IPS-NIHi11 (cell line): ENCODE results near the gene OR6Q1.
"Not testable (repeated sequence)": the region's sequence is repeated elsewhere in the genome, so short reads cannot be mapped to it uniquely, and the experiment has no call there.

Experiments
- DNase-seq: peaks from one replicate; pipeline ENCODE4 v3.0.0; 2012; ENCODE audit warnings: mixed read lengths, low spot score

The OR6Q1 gene

GRCh38 chr11:58030653-58031052 lies at the start of gene OR6Q1:
Gene OR6Q1 (plus strand): TSS chr11:58030953. CDS start chr11:58030953, 0 bp downstream.
- DNase-seq, result no peak

GRCh38 chr11:57981536-57981935 lies 49.2 kb upstream of the OR6Q1 start:
- DNase-seq, result no peak

- DNase-seq, result no peak
Measured at GRCh38 chr11:57982776-57983175, 48.0 kb upstream of the OR6Q1 start.

GRCh38 chr11:57983191-57983590 lies 47.6 kb upstream of the OR6Q1 start:
- no peak for DNase-seq

GRCh38 chr11:57999523-57999922 lies 31.2 kb upstream of the OR6Q1 start:
- not testable (repeated sequence) for DNase-seq

- DNase-seq, result not testable (repeated sequence)
Measured at GRCh38 chr11:58000021-58000420, 30.7 kb upstream of the OR6Q1 start.

GRCh38 chr11:58000699-58001098 lies 30.1 kb upstream of the OR6Q1 start:
- DNase-seq, result no peak

- DNase-seq, result no peak
Measured at GRCh38 chr11:58003036-58003435, 27.7 kb upstream of the OR6Q1 start.

- no peak for DNase-seq
Measured at GRCh38 chr11:58003591-58003990, 27.2 kb upstream of the OR6Q1 start.

GRCh38 chr11:58004664-58005063 lies 26.1 kb upstream of the OR6Q1 start:
- DNase-seq, result no peak

GRCh38 chr11:58006940-58007339 lies 23.8 kb upstream of the OR6Q1 start:
- no peak for DNase-seq

- DNase-seq, result no peak
Measured at GRCh38 chr11:58011771-58012170, 19.0 kb upstream of the OR6Q1 start.

- no peak for DNase-seq
Measured at GRCh38 chr11:58023435-58023931, 7.3 kb upstream of the OR6Q1 start, which contains the start of gene OR9Q1. Gene OR9Q1 (plus strand): TSS chr11:58023881. CDS start chr11:58179445, 155,564 bp downstream.

GRCh38 chr11:58024601-58025091 lies 6.1 kb upstream of the OR6Q1 start:
- no peak for DNase-seq

GRCh38 chr11:58027341-58027740 lies 3.4 kb upstream of the OR6Q1 start:
- DNase-seq, result no peak

- DNase-seq, result no peak
Measured at GRCh38 chr11:58028687-58029411, 1.9 kb upstream of the OR6Q1 start.

- no peak for DNase-seq
Measured at GRCh38 chr11:58034471-58034870, 3.7 kb downstream of the OR6Q1 start.

- DNase-seq, result no peak
Measured at GRCh38 chr11:58039589-58039988, 8.8 kb downstream of the OR6Q1 start.

GRCh38 chr11:58043379-58043778 lies 12.6 kb downstream of the OR6Q1 start:
- no peak for DNase-seq

GRCh38 chr11:58046231-58046630 lies 15.5 kb downstream of the OR6Q1 start:
- DNase-seq, result no peak

GRCh38 chr11:58047818-58048217 lies 17.1 kb downstream of the OR6Q1 start:
- no peak for DNase-seq

- no peak for DNase-seq
Measured at GRCh38 chr11:58055806-58056401, 25.2 kb downstream of the OR6Q1 start.

- no peak for DNase-seq
Measured at GRCh38 chr11:58057481-58057880, 26.7 kb downstream of the OR6Q1 start.
